AG08395 (cell line): Measurements from ENCODE around the gene GRID1.

Experiments used
- DNase-seq: peaks from one replicate; pipeline ENCODE4 v3.0.0; 2012; ENCODE audit warnings: mixed read lengths, low spot score

The GRID1 gene

DNA sequence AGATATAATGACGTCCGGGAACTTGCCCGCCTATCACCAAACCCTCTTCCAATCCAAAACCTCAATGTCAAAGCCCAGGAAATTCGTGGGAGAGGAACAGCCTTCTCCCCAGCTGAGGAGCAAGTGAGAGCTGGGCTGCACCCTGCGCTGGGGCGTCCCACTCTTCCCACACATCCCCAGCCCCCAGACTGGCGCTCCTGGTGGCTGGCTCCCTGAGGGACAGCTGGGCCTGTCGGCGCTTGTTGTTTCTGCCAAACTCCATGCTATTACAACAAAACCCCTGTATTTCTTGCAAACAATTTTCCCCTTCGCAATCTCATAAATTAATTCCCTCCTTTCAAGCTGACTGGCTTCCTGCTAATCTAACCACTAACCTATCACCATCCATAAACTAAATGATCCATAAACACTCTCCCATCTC is 53.0 kb downstream of the GRID1 start:
- no peak for DNase-seq

GRCh38 chr10:86312701-86313270 is 53.8 kb downstream of the GRID1 start:
- DNase-seq, result no peak

DNA sequence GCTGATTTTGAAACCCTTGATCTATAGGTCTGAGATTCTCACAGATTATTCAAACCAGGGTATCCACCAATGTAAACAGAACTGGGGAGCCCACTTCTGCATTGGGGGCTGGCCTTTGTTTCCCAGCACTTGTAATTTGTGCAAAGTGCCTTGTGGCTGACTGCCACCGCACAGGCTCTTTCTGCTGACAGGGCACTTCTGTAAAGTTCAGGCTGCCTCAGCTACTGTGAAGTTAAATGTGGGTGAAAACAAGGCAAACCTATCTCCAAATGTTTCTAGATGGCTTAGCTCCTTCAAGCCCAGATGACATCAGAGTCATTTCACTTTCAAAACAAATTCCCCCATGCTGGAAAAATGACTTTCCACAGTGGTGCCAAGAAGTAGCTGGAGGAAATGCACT is 54.7 kb downstream of the GRID1 start:
- no peak for DNase-seq

GRCh38 chr10:86311190-86311589 is 55.4 kb downstream of the GRID1 start:
- no peak for DNase-seq

DNA sequence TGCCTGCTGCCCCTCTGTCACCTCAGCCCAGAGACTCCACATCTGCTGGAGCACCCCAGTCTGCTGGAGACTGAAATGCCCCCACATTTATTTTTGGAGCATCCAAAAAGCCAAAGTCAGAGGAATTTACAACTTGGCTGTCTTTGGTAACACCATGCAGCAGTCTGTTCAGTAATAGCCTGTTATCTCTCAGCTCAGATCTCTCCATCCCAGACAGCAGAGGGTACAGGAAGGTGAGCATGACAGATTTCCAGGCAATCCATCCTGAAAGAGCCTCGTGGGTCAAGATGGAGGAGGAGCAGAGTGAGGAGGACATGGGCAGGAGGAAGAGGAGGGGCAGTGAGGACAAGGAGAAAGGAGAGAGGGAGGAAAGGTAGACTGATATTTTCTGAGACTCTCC is 55.9 kb downstream of the GRID1 start:
- no peak for DNase-seq

- no peak for DNase-seq
Measured at GRCh38 chr10:86310291-86310690, 56.3 kb downstream of the GRID1 start.

- DNase-seq, result no peak
Measured at GRCh38 chr10:86308056-86308455, 58.5 kb downstream of the GRID1 start.

GRCh38 chr10:86306628-86307278 is 59.8 kb downstream of the GRID1 start:
- peak; percentile 22 for DNase-seq

DNA sequence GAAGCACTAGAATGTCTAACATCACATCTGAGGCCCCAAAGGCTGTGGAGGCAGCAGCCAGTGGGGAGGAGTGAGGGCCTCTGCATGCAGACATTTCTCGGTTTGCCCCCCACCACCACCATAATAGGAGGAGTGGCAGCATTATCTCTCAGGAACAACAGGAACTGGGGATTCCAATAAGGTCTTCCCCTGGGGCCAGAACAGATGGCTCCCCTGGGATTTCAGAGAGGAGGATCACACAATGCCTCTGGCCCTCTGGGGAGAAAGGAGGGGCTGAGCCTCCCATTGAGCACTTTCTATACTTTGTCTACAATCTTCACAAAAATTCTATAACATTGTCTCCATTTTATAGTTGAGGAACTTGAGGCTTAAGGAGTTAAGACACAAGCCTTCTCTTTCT is 61.1 kb downstream of the GRID1 start:
- DNase-seq, result no peak

DNA sequence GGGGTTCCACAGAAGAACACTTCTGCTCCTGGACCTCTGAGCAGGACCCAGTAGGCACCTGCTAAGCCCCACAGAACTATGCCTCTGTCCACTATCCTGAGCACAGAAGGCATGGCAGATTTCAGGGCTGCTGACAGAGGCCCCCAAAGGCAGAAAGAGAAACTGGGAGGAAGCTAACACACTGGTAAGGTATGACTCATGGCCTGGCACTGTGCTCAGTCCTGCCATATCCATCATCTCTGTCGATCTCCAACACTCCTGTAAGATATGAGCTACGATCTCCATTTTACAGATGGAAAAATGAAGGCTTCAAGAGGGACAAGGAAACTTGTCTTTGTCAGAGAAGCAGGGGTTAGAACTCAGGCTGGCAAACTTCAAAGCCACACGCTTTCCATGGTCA is 62.2 kb downstream of the GRID1 start:
- DNase-seq, result no peak

GRCh38 chr10:86303626-86304025 is 63.0 kb downstream of the GRID1 start:
- DNase-seq, result no peak

DNA sequence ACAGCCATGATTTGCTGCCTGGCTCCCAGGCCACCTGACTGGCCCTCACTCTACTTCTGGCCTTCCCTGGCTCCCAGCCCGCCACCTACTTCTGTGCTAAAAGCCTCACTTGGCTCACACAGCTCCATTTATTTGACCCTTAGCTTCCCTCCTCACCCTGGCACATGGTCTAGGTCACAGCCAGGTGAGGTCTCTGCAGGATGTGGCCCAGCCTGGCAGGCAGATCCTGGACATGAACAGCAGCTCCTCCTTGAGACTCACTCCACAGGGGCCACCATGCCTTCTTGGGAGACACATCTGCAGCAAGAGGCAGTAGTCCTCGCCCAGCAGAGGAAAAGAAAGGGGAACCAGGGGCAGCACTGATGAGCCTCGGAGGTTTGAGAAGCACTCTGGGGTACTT is 64.6 kb downstream of the GRID1 start:
- no peak for DNase-seq

GRCh38 chr10:86300931-86301830 is 65.4 kb downstream of the GRID1 start:
- no peak for DNase-seq

- no peak for DNase-seq
Measured at GRCh38 chr10:86300399-86300925, 66.1 kb downstream of the GRID1 start.

DNA sequence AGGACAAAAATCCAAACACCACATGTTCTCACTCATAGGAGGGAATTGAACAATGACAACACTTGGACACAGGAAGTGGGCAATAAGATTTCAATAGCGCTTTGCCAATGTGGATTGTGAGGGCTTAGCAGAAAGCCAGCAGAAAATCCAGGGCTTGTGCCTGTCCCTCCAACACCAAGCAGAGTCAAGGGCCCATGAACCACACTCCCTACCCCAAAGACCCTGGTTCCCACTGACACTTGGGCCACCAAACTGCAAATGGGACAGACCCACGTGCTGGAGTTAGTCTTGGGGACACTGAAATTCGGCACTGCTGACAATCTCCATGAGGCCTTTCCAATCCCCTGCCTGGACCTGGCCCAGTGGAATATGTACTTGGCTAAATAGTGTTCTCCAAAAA is 67.0 kb downstream of the GRID1 start:
- DNase-seq, result no peak

GRCh38 chr10:86298501-86299001 is 68.0 kb downstream of the GRID1 start:
- no peak for DNase-seq

DNA sequence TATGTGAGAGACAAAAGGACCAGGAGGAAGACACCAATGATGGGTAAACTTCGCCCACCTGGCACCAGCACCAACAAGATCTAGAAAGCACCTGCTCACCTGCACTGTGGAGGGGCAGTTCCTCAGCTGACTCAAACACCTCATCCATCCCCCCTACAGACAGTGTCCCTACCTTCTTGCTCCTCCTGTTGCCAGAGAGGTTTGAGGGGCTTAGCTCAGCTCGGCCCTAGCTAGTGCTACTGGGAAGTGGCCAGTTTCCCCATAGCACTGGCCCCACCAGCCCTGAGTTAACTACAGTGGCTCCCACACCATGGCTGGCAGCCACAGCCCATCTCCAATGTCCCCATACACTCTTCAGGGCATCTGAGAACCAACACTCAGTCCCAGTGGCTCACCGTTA is 70.8 kb downstream of the GRID1 start:
- DNase-seq, result no peak

DNA sequence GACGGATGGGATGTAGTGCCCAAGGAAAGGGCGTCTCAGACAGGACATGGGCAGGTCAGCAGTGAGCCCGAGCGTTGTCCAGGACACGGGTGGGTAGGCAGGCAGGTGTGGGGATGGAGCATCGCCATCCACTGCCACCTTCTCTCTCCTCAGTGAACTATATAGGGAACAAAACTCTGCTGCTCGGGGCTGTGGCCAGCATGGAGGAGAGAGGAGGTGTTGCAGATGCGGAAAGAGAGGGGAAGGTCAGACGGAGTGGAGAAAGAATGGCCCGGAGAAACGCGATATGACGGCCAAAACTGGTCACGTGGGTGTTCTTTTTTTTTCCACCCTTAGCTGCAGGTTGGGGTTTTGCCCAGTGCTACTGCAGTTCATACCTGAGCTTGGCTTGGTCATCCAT is 71.2 kb downstream of the GRID1 start:
- DNase-seq, result no peak

GRCh38 chr10:86294346-86295265 is 72.0 kb downstream of the GRID1 start:
- no peak for DNase-seq

DNA sequence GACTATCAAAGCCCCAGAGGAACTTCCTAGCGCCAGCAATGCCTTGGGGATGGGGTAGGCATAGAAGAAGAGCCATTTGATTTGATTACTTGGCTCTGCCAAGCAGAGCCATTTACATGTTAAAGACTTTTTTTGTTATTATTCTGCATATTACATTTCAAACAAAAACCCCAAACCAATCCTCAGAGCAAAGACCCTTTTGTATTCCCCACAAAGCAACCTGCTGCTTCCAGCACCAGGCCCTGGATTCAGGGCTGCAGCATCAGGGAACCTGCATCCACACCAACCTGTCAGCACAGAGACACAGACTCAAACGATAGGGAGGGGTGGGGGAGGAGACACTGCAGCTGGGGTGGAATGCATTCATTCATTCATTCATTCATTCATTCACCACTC is 73.2 kb downstream of the GRID1 start:
- DNase-seq, result no peak
